Measurements from ENCODE around the gene KIF1B.

DNA sequence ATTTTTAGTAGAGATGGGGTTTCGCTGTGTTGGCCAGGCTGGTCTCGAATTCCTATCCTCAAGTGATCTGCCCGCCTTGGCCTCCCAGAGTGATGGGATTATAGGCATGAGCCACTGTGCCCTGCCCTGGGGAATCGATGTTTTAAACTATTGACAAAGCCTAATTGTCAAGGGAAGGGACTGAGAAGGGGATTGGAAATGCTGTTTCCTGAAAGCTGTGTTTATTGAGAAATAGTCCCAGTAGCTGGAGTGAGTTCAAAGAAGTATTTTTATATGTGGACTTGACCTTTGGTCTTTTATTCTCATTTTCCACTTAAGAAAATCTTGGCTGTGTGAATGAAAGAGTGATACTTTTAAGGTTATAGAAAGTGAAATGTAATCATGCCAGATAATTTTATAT is 47.5 kb downstream of the KIF1B start:
- TF ChIP-seq ARNT (IDR thresholded peaks at IDR 0.05) (no peak), ELF4 (IDR thresholded peaks at IDR 0.05) (no peak), BHLHE40 (IDR thresholded peaks at IDR 0.05; ENCODE audit: borderline replicate concordance) (no peak), FOXA1 (IDR thresholded peaks at IDR 0.05) (no peak), SP1 (IDR thresholded peaks at IDR 0.05) (no peak), FOXM1 (IDR thresholded peaks at IDR 0.05; ENCODE audit: borderline replicate concordance) (no peak), PKNOX1 (IDR thresholded peaks at IDR 0.05) (no peak), NFRKB (IDR thresholded peaks at IDR 0.05) (no peak)
